ENCODE results near the gene RPS21. TPM values are rescaled to one million over a fixed set of nuclear protein-coding genes. Genes with fewer than 3 reads are reported as not detected.

Gene RPS21
- total and polyA plus RNA-seq, 2 of the 13 experiments (the other 11 are each of a cell fraction or from before 2014, with no cell fraction given) = 2,647 to 11,063 TPM

DNA sequence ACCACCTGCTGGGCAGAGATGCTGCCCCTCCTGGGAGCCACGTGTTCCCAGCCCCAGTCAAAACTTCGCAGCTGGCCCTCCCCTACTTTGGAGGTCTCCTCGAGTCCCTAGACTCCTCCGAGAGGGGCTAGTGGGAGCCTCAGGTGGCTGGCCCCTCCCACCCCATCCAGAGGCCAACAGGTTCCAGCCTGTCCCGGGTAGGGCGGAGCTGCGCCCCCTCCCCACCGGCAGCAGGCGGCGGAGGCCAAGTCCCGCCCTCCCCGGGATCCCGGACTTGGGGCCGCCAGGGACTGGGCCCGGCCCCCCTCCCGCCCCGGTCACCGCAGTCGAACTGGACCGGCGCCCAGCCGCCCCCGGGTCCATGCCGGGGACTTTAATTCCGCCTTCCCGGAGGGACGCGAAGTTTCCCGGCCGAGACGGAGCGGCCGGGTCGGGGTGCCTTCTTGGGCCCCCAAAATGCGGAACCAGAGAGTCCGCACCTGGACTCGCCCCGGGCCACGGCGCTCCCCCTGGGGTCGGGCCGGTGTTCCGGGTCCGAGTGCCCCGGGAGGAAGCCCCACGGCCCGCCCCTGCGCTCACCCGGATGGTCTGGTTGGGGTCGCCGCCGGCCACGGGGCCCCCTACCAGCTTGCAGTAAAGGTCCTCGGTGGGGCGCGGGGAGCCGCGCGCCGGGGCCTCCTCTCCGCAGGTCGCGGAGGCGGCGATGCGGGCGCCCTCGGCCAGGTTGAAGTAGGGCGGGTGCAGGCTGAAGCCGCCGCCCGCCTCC, 20.4 kb upstream of the RPS21 start (continued):
- TF ChIP-seq, protein P1, sequence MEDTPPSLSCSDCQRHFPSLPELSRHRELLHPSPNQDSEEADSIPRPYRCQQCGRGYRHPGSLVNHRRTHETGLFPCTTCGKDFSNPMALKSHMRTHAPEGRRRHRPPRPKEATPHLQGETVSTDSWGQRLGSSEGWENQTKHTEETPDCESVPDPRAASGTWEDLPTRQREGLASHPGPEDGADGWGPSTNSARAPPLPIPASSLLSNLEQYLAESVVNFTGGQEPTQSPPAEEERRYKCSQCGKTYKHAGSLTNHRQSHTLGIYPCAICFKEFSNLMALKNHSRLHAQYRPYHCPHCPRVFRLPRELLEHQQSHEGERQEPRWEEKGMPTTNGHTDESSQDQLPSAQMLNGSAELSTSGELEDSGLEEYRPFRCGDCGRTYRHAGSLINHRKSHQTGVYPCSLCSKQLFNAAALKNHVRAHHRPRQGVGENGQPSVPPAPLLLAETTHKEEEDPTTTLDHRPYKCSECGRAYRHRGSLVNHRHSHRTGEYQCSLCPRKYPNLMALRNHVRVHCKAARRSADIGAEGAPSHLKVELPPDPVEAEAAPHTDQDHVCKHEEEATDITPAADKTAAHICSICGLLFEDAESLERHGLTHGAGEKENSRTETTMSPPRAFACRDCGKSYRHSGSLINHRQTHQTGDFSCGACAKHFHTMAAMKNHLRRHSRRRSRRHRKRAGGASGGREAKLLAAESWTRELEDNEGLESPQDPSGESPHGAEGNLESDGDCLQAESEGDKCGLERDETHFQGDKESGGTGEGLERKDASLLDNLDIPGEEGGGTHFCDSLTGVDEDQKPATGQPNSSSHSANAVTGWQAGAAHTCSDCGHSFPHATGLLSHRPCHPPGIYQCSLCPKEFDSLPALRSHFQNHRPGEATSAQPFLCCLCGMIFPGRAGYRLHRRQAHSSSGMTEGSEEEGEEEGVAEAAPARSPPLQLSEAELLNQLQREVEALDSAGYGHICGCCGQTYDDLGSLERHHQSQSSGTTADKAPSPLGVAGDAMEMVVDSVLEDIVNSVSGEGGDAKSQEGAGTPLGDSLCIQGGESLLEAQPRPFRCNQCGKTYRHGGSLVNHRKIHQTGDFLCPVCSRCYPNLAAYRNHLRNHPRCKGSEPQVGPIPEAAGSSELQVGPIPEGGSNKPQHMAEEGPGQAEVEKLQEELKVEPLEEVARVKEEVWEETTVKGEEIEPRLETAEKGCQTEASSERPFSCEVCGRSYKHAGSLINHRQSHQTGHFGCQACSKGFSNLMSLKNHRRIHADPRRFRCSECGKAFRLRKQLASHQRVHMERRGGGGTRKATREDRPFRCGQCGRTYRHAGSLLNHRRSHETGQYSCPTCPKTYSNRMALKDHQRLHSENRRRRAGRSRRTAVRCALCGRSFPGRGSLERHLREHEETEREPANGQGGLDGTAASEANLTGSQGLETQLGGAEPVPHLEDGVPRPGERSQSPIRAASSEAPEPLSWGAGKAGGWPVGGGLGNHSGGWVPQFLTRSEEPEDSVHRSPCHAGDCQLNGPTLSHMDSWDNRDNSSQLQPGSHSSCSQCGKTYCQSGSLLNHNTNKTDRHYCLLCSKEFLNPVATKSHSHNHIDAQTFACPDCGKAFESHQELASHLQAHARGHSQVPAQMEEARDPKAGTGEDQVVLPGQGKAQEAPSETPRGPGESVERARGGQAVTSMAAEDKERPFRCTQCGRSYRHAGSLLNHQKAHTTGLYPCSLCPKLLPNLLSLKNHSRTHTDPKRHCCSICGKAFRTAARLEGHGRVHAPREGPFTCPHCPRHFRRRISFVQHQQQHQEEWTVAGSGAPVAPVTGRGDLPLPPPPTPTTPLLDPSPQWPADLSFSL (CRISPR knock-in tag; IDR thresholded peaks at IDR 0.05) = no peak
- TF ChIP-seq ZNF570 (CRISPR knock-in tag; IDR thresholded peaks at IDR 0.05; ENCODE audit: borderline replicate concordance) (no peak), THAP7 (CRISPR knock-in tag; IDR thresholded peaks at IDR 0.05) (no peak), ELF4 (CRISPR knock-in tag; IDR thresholded peaks at IDR 0.05; ENCODE audit: borderline replicate concordance) (no peak), ZNF318 (CRISPR knock-in tag; IDR thresholded peaks at IDR 0.05) (no peak), MAFK (conservative IDR thresholded peaks at IDR 0.05 in 1 of 2, IDR thresholded peaks at IDR 0.05 in 1 of 2; ENCODE audit: low read length in 2 of 2) (no peak), ZNF264 (CRISPR knock-in tag; IDR thresholded peaks at IDR 0.05) (no peak), ZNF225 (CRISPR knock-in tag; IDR thresholded peaks at IDR 0.05) (no peak; the same call in 1 of the 2 replicates), MEIS2 (CRISPR knock-in tag; IDR thresholded peaks at IDR 0.05) (peak; percentile 64)
- TF ChIP-seq, protein P2, sequence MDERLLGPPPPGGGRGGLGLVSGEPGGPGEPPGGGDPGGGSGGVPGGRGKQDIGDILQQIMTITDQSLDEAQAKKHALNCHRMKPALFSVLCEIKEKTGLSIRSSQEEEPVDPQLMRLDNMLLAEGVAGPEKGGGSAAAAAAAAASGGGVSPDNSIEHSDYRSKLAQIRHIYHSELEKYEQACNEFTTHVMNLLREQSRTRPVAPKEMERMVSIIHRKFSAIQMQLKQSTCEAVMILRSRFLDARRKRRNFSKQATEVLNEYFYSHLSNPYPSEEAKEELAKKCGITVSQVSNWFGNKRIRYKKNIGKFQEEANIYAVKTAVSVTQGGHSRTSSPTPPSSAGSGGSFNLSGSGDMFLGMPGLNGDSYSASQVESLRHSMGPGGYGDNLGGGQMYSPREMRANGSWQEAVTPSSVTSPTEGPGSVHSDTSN (CRISPR knock-in tag; IDR thresholded peaks at IDR 0.05) = no peak

All from HepG2 (cell line).